Stimulated activated CD4-positive, alpha-beta T cell treated with anti-CD3 and anti-CD28 coated beads, Interleukin-15, amount 100 ng/mL, for 48 hours (primary cell): Measurements from ENCODE around the gene ADK.

ENCODE experiments used
- DNase-seq, 2 donors: peaks; one replicate each; pipeline ENCODE4 v3.0.0-alpha.2; 2020; ENCODE audit warnings: low read depth in 2 of 2

ADK gene

DNA sequence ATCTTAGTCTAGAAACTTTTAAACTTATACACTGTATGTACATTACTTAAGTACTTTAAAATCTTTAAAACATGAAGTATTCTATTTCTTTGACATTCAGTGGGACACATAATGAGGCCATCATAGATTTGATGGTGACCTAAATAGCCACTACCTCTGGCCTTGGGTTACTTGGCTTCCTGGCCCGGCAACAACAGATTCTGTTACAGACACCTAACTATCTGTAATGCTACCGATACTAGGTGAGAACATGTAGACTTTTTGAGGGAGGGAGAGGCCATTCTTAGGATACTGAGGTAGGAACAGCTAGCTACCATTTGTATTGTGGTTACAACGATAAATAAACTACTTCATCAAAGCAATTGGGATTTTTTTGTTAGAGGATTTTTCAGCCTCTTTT lies 520.7 kb downstream of the ADK start:
- DNase-seq: no peak

DNA sequence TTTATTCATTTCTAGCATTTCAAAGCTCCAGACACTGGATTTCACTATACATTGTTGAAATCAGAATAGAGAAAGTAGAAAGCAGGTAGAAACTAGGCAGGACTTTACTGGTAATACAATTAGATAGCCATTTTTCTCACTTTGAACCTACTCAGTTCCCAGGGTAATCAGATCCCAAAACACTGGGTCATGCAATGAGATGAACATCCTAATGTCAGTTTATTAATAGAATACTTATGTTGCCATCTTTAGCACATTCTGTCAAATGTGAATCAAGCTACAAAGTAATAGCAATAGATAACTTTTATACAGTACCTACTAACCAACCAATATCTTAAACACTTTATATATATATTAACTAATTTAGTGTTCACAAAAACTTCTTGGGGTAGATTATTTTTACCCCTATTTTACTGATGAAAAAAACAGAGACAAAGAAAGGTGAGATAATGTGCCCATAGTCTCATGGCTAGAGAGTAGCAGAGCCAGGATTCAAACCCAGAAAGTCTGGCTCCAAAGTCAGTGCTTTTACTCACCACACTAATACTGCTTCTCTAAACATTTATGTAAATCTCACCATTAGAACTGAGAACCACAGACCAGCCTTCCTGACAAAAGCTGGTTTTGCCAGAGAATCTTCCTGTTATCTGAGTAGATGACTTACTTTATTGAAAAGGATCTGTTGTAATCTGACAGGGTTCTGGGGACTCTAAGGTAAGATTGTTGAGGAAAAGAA lies 521.6 kb downstream of the ADK start:
- DNase-seq: no peak

DNA sequence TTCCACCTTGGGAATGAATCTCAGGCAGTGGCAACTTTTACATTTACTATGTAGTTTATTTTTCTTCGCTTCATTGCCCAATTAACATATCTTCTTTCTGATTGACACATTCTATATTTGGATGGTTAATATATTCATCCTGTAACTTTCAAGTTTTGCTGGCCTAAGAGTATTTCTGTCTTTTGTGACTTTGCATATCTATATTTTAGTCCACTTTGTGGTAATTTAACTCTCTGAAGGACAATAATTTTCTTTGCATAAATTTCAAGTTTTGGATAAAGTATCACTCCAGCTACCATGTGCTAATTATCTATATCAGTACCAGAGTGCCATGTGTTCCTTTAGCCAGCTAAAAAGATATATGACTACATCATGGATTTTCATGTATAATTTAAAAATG lies 523.9 kb downstream of the ADK start:
- no peak for DNase-seq

DNA sequence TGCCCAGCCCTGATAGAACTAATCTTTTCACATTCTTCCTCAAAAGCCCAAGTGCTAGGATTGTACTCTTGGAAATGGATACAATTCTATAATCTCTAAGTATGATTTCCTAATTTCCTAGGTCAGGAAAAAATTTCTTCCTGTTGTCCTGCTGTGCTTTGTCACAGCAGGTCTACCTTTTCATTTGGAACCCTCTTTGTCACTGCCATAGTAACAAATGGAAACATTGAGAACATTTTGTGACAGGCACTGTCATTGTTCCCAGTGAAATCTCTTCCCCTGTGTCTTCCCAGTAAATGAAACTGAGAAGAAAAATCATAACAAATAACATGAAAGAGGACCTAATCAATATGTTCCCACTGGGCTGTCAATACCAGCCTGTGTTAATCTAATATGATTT lies 524.5 kb downstream of the ADK start:
- no peak for DNase-seq

DNA sequence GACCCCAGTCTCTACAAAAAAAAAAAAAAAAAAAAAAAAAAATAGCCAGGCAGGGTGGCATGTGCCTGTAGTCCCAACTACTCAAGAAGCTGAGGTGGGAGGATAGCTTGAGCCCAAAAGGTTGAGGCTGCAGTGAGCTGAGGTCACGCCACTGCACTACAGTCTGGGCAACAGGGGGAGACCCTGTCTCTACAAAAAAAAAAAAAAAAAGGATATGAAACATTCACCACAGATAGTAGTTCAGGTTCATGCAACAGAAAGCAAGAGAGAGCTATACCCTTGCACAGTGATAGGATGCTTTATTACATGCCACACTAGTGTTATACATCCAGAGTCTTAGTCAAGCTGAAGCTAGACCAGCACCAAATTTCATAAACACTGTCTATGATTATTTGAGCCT lies 526.9 kb downstream of the ADK start:
- DNase-seq: no peak

DNA sequence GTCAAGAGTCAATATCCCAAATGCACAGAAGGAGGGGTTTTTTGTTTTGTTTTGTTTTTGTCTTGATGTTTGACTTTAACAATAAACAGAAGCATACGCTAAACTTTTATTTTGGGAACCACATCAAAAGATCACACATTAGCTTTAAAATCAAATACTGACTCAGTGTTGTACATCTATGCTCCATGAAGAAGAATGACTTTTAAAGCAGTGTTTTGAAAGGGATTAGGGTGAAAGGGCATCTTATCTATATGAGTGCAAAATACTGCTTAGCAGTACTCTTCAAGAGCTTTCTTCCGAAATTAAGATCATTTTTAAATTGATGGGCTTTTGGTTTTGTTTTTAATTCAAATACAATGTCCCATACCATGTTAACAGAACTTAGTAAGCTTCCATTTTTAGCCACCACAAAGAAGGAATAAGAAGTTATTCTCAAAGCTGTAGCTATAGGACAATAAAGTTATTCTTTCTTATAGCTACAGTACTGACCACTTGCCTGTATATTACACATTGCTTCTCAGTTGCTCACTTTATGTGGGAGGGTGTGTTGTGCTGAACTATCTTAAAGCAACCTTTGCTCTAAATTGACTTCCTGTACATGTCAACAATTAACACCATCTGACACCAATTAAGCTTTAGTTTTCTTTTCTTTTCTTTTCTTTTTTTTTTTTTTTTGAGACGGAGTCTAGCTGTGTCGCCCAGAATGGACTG lies 531.1 kb downstream of the ADK start:
- DNase-seq: no peak

DNA sequence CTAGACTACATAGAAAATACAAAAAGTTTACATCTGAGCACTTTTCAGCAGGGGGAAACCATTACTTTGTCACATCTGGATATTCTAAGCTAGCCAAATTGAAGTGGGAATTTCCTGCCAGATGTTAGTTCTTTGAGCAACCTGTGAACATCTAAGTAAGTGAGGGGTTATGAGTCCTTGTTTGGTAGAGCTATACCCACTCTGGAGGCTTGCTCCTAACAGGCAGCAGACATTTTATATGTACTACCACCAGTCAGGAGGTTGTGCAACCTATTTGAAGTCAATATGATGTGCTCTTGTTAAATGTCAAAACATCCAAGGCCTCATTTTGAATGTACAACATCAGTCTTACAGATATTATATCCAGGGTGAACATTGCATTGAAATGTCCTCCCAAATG lies 532.0 kb downstream of the ADK start:
- DNase-seq: no peak

DNA sequence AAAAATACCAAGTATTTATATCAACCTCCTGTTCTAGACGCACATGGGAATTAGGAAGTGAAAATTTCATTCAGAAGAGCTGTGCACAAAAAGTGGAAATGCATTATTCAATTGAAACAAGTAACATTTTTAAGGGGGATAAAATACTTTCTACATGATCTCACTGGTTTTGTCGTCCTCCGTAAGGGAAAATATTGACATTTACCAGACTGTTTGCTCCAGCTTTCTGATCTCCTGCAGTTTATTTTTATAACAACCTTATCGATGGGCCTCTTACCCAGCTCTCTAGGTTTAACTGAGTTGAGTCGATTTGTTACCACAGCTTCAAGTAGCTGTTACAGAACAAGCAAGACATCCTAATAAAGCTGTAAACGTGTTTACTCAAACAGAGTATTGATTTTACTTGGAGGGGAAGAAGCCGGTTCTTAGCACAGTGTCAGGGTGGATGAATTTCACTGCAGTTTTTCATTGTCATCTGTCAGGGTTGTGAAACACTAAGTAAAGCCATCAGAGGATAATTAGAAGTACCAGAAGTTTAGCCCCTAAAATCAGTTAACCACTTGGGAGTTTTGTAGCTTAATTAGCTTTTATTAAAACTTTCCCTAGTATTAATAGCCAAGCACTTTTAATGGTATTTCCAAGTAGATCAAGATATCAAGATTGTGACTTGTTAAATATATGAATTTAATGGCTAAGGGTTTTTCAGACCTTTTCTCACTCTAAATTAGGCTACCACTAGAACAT lies 532.8 kb downstream of the ADK start:
- no peak for DNase-seq

DNA sequence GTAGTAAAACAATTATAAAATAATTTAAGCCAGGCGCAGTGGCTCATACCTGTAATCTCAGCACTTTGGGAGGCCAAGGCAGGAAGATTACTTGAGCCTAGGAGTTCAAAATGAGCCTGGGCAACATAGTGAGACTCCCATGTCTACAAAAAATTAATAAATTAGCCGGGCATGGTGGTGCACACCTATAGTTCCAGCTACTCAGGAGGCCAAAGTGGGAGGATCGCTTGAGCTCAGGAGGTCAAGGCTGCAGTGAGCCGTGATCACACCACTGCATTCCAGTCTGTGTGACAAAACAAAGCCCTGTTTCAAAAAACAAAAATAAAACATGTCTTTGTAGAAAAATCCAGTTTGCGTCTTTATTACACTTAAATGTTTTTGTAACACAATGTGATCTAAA lies 533.4 kb downstream of the ADK start:
- no peak for DNase-seq

DNA sequence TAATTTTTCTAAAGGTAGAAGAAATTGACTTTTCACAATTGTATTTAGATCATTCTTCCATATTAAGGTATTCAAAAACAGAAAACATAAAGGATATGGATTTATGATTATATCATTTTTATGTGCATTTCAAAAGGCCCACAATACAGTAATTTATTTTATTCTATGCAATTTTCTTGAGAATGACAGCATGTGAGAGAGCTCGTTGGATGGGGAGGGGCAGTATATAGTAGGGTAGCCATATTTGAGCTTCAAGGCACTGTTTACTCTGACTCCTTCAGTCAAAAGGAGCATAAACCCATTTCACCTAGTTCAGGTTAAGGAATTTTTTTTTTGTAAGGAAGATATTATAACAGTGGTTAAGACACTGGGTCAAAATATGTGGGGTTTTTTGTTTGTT lies 534.5 kb downstream of the ADK start:
- DNase-seq: no peak

DNA sequence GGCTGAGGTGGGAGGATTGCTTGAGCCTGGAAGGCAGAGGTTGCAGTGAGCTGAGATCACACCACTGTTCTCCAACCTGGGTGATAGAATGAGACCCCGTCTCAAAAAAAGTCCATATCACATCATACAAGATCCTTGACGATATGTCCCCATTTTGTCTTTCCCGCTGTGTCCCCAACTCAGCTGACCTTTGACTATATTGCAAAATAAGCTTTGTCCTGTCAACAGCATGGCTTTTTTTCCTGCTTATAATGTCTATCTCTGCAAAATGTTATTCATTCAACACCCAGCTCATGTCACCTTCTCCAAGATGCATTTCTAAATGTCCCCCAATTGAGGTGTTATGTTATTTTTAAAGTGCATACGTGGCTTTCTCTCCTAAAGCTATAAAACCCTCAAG lies 539.4 kb downstream of the ADK start:
- no peak for DNase-seq

DNA sequence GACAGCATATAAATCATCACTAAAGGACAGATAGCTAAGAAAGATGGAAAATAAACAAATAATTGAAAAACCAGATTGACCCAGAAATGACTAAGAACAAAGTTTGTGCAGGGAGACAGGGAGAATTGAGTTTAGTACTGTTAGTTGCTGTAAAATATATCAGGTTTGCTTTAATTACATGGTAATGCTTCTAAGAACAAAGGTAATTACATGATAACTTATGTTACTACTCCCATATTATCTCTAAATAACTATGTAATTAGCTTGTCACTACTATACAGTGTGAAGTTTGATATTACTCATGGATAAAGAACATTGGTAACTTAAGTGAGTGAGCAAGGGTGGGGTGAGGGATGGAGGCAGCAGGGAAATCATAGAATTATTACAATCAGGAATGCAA lies 540.1 kb downstream of the ADK start:
- DNase-seq: no peak

DNA sequence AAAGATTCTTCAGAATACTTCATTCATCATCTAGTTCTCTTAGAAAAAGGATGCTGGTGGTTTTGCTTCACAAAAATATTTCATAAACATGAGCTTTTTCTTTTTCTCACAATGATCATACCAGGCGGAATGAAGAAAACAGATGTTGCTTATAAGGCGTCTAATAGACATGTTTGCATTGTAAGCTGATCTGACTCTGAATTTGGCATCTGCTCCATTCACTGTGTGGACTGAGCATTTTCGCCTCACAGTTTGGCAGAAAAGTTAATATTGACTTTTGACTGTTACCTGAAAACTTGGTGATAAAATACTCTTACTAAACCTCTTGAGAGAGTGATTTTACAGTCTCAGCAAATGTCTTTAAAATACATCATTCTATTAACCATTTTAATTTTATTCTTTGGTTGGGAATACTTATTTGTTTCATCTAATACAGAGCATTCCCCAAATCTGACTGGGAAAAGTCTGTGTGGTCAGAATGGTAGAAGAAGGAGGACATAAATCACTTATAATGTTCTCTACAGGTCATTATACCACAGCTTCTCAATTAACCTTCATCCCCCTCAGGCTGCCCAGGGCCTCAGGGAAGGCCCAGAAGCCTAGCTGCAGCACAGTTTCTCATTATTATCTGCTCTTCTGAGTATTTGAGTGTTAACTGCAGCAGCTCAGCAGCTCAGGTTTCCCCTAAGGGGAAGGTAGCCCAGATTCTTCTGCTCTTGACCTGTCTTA lies 553.8 kb downstream of the ADK start:
- no peak for DNase-seq

DNA sequence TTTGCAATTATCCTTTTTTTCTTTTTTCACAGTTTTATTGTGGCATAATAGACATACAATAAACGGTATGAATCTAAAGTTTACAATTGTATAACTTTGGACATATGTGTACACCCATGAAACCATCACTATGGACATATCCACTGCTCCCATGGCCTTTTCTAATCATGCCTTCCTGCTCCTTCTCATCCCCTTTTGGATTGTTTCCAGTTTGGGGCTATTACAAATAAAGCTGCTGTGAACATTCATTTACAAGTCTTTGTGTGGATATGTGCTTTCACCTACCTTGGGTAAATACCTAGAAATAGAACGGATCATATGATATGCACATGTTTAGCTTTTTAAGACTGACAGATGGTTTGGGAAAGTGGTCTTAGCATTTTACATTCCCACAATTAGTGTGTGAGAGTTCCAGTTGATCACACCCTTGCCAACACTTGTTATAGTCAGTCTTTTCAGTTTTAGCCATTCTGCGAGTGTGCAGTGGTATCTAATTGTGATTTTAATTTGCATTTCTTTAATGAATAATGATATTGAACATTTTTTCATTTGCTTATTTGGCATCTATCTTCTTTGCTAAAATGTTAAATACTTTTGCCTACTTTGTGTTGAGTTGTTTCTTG lies 554.4 kb downstream of the ADK start:
- no peak for DNase-seq

DNA sequence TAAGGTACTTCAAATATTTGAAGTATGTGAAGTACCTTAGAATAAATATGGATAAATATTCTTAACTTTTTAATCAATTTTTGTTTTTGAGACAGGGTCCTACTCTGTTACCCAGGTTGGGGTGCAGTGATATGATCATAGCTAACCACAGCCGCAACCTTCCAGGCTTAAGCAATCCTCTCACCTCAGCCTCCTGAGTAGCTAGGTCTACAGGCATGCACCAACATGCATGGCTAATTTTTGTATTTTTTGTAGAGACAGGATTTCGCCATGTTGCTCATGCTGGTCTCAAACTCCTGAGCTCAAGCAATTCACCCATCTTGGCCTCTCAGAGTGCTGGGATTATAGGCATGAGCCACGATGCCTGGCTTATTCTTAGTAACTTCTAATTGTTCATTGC lies 555.9 kb downstream of the ADK start:
- DNase-seq: no peak

DNA sequence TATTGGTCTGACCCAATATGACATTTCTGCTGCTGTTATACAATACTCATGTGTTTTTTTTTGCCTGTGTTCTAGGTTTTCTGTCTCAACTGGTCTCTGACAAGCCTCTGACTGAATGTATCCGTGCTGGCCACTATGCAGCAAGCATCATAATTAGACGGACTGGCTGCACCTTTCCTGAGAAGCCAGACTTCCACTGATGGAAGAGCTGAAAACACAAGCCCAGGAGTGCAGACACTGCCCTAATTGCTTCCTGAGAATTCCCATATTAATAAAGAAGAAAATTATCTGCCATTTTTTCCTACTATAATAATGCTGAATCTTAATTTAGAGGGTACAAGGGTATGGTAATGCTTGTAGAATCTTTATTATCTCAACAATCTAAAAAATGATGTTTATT lies 557.2 kb downstream of the ADK start:
- no peak for DNase-seq

DNA sequence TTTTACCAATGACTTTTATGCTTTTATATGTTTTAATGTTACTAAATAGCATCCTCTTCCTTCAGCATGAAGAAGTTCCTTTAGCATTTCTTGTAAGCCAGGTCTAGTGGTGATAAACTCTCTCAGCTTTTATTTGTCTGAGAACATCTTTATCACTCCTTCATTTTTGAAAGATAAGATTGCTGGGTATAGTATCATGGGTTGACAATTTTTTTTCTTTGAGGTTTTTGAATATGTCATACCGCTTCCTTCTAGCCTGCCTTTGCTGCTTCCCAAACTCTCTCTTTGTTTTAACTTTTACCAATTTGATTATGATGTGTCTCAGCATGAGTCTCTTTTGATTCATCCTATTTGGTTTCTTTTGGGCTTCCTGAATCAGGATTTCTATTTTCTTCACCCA lies 567.2 kb downstream of the ADK start:
- DNase-seq: no peak

DNA sequence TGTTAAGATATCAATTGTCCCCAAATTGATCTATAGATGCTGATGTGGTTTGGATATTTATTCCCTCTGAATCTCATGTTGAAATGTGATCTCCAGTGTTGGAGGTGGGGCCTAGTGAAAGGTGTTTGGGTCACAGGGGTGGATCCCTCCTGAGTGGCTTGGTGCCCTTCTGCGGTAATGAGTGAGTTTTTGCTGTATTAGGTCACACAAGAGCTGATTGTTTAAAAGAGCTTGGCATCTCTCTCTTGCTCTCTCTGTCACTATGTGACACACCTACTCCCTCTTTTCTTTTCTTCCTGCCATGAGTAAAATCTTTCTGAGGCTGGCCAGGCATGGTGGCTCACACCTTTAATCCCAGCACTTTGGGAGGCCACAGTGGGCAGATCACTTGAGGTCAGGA lies 577.2 kb downstream of the ADK start:
- DNase-seq: no peak

DNA sequence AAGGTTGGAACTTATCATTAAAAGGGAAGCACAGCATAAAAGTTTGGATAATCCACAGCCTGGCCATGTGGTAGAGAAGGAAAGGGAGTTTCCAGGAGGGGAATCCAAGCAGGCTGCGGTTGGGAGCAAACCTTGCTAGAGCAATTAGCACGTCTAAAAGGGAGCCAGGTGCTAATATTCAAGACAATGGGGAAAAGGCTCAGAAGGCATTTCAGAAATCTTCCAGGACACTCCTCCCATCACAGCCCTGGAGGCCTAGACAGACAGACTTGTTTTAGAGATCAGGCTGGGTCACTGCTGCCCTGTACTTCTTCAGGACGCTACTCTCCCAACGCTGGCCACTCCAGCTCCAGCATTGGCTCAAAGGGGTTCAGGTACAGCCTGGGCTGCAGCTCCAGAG lies 579.2 kb downstream of the ADK start:
- no peak for DNase-seq

DNA sequence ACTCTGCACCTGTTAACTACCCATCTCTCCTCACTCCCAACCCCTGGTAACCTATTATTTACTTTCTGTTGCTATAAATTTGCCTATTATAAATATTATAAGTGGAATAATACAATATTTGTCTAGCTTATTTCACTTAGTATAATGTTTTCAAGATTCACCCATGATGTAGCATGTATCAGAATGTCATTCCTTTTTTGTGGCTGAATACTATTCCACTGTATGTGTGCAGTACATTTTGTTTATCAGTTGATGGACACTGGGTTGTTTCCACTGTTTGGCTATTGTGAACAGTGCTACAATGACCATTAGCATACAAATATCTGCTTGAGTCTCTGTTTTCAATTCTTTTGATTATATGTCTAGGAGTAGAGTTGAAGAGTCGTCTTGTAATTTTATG lies 582.6 kb downstream of the ADK start:
- no peak for DNase-seq

DNA sequence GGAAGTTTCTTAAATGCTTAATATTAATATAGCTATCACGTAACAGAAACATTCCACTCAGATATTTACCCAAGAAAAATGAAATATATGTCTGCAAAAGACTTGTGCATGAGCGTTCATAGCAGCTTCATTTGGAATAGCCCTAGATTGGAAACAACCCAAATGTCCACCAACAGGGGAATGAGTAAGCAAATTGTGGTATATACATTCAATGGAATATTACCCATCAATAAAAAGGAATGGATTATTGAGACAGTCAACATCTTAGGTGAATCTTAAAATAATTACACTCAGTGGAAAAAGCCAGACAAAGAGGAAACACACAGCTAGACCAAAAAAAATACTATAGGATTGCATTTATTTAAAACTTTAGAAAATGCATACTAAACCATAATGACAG lies 585.0 kb downstream of the ADK start:
- no peak for DNase-seq

DNA sequence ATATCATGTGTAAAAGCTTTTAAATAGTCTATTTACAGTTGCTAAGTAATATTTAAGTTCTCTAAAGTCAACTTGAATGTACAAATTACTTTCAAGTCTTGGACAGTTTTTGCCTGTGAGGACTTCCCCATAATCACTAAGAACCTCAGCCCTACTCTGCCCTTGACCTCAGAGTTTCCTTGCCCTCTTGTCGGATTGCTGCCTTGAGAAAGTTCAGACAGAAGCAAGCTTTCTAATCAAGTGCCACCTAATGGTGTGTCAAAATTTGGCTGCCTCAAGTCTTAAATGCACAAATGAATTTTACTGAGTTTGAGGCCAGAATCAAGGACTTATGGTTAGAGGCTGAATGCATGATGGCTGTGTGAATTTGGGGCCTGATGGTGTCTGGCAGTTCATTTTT lies 587.0 kb downstream of the ADK start:
- no peak for DNase-seq
